Measurements from ENCODE around the gene VSIG10L2.
"Not testable (repeated sequence)": the region's sequence is repeated elsewhere in the genome, so short reads cannot be mapped to it uniquely, and the experiment has no call there.

VSIG10L2 gene

GRCh38 chr11:125974284-125974683, 28.4 kb downstream of the VSIG10L2 start:
- no peak for DNase-seq

GRCh38 chr11:125975634-125976033, 29.8 kb downstream of the VSIG10L2 start:
- DNase-seq: no peak

DNA sequence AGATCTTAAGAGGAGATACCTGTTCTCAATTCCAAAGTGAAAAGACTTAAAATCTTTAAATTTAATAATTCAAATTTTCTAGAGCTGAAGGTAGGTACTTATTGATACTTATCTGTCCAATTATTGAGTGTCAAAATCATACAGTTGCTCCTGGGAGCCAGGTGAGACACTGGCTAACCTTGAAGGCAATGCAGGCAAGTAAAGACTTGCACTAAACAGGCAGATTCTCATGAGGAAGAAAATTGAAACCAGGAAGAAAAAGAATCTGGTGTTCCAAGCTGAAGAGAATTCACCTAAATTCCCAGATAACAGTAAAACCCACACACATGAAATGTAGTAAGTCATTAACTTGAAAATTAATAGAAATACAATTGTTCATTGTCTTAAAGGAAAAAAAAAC, 30.3 kb downstream of the VSIG10L2 start:
- DNase-seq: no peak

DNA sequence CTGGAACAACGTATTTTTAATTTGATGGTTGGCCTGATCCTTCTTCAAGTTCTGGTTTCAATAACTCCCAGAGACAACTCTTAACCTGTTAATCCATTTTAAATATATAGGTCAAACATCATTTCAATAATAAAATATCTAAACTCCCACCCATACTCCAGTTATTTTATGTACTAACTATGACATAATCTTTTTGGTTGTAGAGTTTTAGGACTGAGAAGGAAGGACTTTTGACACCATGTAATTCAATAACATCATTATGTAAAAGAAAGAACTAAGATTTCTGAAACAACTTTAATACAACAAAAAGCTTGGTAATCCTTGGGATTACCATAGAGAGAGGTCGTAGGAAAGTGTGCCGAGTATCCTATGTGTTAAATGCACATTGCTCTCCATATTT, 31.5 kb downstream of the VSIG10L2 start:
- DNase-seq: no peak

DNA sequence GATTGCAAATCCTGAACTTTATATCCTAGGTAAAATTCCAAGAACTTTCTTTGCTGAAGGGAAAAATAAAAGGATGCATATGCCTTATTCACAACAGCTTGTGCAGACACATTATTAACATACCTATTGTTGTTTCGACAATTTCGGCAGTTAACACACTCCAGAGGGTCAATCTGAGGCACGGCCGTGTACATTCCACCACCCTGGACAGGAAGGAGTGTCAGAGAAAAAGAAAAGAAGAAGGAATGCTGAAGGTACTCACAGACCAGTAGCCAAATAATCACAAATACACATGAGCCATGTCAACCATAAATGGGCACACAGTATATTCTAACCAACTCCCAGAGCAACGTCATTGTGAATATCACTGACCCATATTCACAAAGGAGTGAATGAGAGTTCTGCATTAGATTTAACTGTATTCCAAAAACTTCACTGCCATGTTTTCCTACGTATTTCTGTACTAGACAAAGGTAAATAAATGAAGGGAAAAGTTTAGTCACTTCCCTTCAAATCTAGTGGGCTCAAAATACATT, 32.4 kb downstream of the VSIG10L2 start:
- DNase-seq: no peak

GRCh38 chr11:125978778-125979407, 33.0 kb downstream of the VSIG10L2 start:
- no peak for DNase-seq

GRCh38 chr11:125979511-125979910, 33.7 kb downstream of the VSIG10L2 start:
- DNase-seq: no peak

GRCh38 chr11:125980436-125980835, 34.6 kb downstream of the VSIG10L2 start:
- DNase-seq: no peak

DNA sequence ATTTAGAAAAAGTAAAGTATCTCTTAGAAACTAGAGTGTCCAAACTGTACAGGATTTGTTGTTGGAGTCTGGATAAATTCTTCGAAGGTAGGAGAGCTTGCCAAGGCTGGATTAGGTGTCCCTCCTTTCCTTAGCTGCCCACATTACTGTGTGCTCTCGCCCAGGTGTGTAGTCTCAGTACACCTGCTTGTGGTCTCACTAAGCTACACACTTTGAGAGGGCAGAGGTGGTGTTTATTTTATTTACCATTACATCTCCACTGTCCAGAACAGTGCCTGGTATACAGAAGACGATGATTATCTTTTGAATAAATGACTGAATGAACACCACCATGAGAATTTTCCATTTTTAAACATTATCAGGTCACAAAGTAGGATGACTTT, 36.5 kb downstream of the VSIG10L2 start:
- DNase-seq: no peak

- not testable (repeated sequence) for DNase-seq
These were observed 40.1 kb downstream of the VSIG10L2 start for GRCh38 chr11:125985956-125986355.

- no peak for DNase-seq
These were observed 41.3 kb downstream of the VSIG10L2 start for GRCh38 chr11:125987066-125987641.

GRCh38 chr11:125990244-125990643, 44.4 kb downstream of the VSIG10L2 start:
- no peak for DNase-seq

GRCh38 chr11:125992893-125993292, 47.0 kb downstream of the VSIG10L2 start:
- no peak for DNase-seq

DNA sequence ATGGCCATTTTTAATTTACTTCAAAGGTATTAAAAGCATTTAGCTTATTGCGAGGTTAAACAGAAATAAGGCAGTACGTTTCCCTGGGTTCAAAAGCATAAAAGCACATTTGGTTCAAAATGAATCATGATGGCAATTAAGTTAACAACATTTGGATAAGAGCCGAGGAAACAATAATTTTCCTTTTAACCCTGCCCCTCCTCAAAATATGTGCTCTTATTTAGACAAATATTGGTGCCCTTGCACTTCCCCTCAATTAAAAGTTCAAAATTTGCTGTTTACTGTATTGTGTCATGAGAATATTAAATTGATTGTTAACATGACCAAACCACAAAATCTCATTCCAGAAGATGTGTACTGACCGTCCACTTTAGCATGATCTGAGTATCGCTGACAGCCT, 48.7 kb downstream of the VSIG10L2 start:
- DNase-seq: no peak

- DNase-seq: no peak
These were observed 49.5 kb downstream of the VSIG10L2 start for GRCh38 chr11:125995313-125995712.

GRCh38 chr11:125998267-125998666, 52.4 kb downstream of the VSIG10L2 start:
- DNase-seq: no peak

GRCh38 chr11:125999234-125999880, 53.5 kb downstream of the VSIG10L2 start:
- no peak for DNase-seq

GRCh38 chr11:126002181-126002580, 56.3 kb downstream of the VSIG10L2 start:
- DNase-seq: no peak
